ENCODE data around the gene IL7R. TPM values are rescaled to one million over a fixed set of nuclear protein-coding genes. Genes with fewer than 3 reads are reported as not detected.

IL7R gene
- total RNA-seq, 1 experiment from 2014 or later = 7.7 TPM

GRCh38 chr5:35847491-35847890 is 9.2 kb upstream of the IL7R start:
- Histone ChIP-seq H3K4me1 (ENCODE audit: insufficient read depth, low read length, poor library complexity, severe bottlenecking) (no peaks in the 10 kb centered on the region), H3K27me3 (replicated peaks; ENCODE audit: insufficient read depth, low read depth, low read length, poor library complexity) (no peaks in the 10 kb centered on the region), H3K36me3 (ENCODE audit: insufficient read depth, low read length, poor library complexity, severe bottlenecking) (no peaks in the 10 kb centered on the region), H3K4me3 (ENCODE audit: low read depth, low read length, poor library complexity, severe bottlenecking) (no peak overlapping the region), H3K9me3 (ENCODE audit: low read depth, low read length, poor library complexity, severe bottlenecking) (peaks cover 22% of the 10 kb centered on the region), H3K27ac (ENCODE audit: low read depth, low read length, poor library complexity, severe bottlenecking) (no peak overlapping the region)
- ChIA-PET POLR2A (ENCODE audit: low non-redundant PET) (no interaction called here), CTCF (no interaction called here)
- intact Hi-C loops (cut with micrococcal nuclease; ENCODE audit: unreplicated experiment) = no loop called here
- DNase-seq (ENCODE audit: low spot score) = no peak
- BruUV-seq (replicated peaks) = no TSS peak
- TF ChIP-seq CTCF (conservative IDR thresholded peaks at IDR 0.05; ENCODE audit: low read depth, low read length) = no peak
- no peak for TF ChIP-seq EZH2 (IDR thresholded peaks at IDR 0.05; ENCODE audit: borderline replicate concordance, low read depth, low read length, poor library complexity, severe bottlenecking)

GRCh38 chr5:35847961-35848360 is 8.7 kb upstream of the IL7R start:
- no TSS peak for BruUV-seq (replicated peaks)
- TF ChIP-seq CTCF (conservative IDR thresholded peaks at IDR 0.05; ENCODE audit: low read depth, low read length) = no peak
- no peak for TF ChIP-seq EZH2 (IDR thresholded peaks at IDR 0.05; ENCODE audit: borderline replicate concordance, low read depth, low read length, poor library complexity, severe bottlenecking)
- H3K36me3 ChIP-seq (ENCODE audit: insufficient read depth, low read length, poor library complexity, severe bottlenecking) = no peaks in the 10 kb centered on the region
- ChIA-PET POLR2A (ENCODE audit: low non-redundant PET) (no interaction called here), CTCF (no interaction called here)
- H3K4me1 ChIP-seq (ENCODE audit: insufficient read depth, low read length, poor library complexity, severe bottlenecking) = no peaks in the 10 kb centered on the region
- DNase-seq (ENCODE audit: low spot score) = no peak
- no peak overlapping the region for H3K4me3 ChIP-seq (ENCODE audit: low read depth, low read length, poor library complexity, severe bottlenecking)
- peaks cover 18% of the 10 kb centered on the region for H3K9me3 ChIP-seq (ENCODE audit: low read depth, low read length, poor library complexity, severe bottlenecking)
- H3K27ac ChIP-seq (ENCODE audit: low read depth, low read length, poor library complexity, severe bottlenecking) = no peak overlapping the region
- intact Hi-C loops (cut with micrococcal nuclease; ENCODE audit: unreplicated experiment) = no loop called here
- no peaks in the 10 kb centered on the region for H3K27me3 ChIP-seq (replicated peaks; ENCODE audit: insufficient read depth, low read depth, low read length, poor library complexity)

- BruUV-seq (replicated peaks) = no TSS peak
- Histone ChIP-seq H3K36me3 (ENCODE audit: insufficient read depth, low read length, poor library complexity, severe bottlenecking) (no peaks in the 10 kb centered on the region), H3K4me1 (ENCODE audit: insufficient read depth, low read length, poor library complexity, severe bottlenecking) (peaks cover 4% of the 10 kb centered on the region), H3K27me3 (replicated peaks; ENCODE audit: insufficient read depth, low read depth, low read length, poor library complexity) (no peaks in the 10 kb centered on the region), H3K9me3 (ENCODE audit: low read depth, low read length, poor library complexity, severe bottlenecking) (peaks cover 6% of the 10 kb centered on the region), H3K27ac (ENCODE audit: low read depth, low read length, poor library complexity, severe bottlenecking) (no peak overlapping the region), H3K4me3 (ENCODE audit: low read depth, low read length, poor library complexity, severe bottlenecking) (no peak overlapping the region)
- ChIA-PET POLR2A (ENCODE audit: low non-redundant PET) (no interaction called here), CTCF (no interaction called here)
- TF ChIP-seq EZH2 (IDR thresholded peaks at IDR 0.05; ENCODE audit: borderline replicate concordance, low read depth, low read length, poor library complexity, severe bottlenecking) = no peak
- TF ChIP-seq CTCF (conservative IDR thresholded peaks at IDR 0.05; ENCODE audit: low read depth, low read length) = no peak
- no peak for DNase-seq (ENCODE audit: low spot score)
- intact Hi-C loops (cut with micrococcal nuclease; ENCODE audit: unreplicated experiment) = no loop called here
Measured at GRCh38 chr5:35849860-35850259, 6.8 kb upstream of the IL7R start.
